Ishikawa (cell line): ENCODE results near the gene AFG3L2.

ENCODE experiments used
- CEBPB ChIP-seq: IDR thresholded peaks from 2 replicates; pipeline ENCODE4 v1.6.1; 2012
- CREB1 ChIP-seq: IDR thresholded peaks from 2 replicates; pipeline ENCODE4 v1.6.1; 2012; ENCODE audit warnings: low read depth
- EGR1 ChIP-seq: IDR thresholded peaks from 2 replicates; pipeline ENCODE4 v1.6.1; 2012
- EP300 ChIP-seq: IDR thresholded peaks from 2 replicates; pipeline ENCODE4 v1.6.1; 2012; ENCODE audit warnings: borderline replicate concordance
- FOXM1 ChIP-seq: IDR thresholded peaks from 2 replicates; pipeline ENCODE4 v1.6.1; 2012; ENCODE audit warnings: low read depth, borderline replicate concordance
- MAX ChIP-seq: IDR thresholded peaks from 2 replicates; pipeline ENCODE4 v1.6.1; 2012
- NFIC ChIP-seq: IDR thresholded peaks from 2 replicates; pipeline ENCODE4 v1.6.1; 2012
- RAD21 ChIP-seq: IDR thresholded peaks from 2 replicates; pipeline ENCODE4 v1.6.1; 2012; ENCODE audit warnings: low read depth
- TAF1 ChIP-seq: IDR thresholded peaks from 2 replicates; pipeline ENCODE4 v1.6.1; 2012; ENCODE audit warnings: low read depth, mild to moderate bottlenecking
- TCF12 ChIP-seq: IDR thresholded peaks from 2 replicates; pipeline ENCODE4 v1.6.1; 2012; ENCODE audit warnings: low read depth
- TEAD4 ChIP-seq: IDR thresholded peaks from 2 replicates; pipeline ENCODE4 v1.6.1; 2012
- YY1 ChIP-seq: IDR thresholded peaks from 2 replicates; pipeline ENCODE4 v1.6.1; 2012; ENCODE audit warnings: low read depth
- ZBTB7A ChIP-seq: IDR thresholded peaks from 2 replicates; pipeline ENCODE4 v1.6.1; 2012; ENCODE audit warnings: low read depth
- TF ChIP-seq, protein P1 (sequence below): IDR thresholded peaks from 2 replicates; pipeline ENCODE4 v1.6.1; 2012
- TF ChIP-seq, protein P2 (sequence below): IDR thresholded peaks from 2 replicates; pipeline ENCODE4 v1.6.1; 2012; ENCODE audit warnings: low read depth, mild to moderate bottlenecking

AFG3L2 gene

DNA sequence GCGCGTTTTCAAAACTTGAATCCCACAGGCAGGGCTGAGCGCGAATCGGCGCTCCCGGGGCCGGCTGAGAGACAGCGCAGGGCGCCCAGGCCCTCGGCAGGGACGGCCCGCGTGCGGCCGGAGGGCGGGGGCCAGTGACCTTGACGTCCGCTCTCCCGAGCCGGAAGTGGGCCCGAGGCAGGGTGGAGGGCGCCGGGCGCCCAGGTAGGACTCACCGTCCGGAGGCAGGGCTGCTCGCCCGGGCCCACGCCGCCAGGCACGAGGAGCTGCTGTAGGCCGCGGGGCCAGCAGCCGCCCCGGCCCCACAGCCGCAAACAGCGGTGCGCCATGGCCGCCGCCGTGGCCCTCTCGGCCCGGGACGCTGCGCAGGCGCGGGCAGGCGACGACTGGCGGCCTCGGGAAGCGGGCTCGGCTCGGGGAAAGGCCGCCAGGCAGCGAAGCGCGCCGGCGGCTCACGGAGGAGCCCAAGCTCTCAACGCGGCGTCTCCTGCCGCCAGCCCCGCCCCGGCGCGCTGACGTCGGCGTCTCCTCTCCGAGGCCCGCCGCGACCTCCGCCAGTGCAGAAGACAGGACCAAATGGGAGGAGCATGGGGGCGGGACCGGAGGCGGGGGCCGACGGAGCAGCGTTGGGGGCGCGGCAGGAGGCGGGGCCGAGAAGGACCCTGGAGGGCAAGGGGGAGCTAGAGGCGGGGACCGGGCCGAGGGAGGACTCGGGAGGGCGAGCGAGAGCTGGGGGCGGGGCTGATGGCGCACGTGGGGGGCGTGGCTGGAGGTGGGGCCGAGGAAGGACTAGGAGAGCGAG lies at the start of gene AFG3L2:
Gene AFG3L2, minus strand, starts transcription at position 474 of the 802 bp plus-strand sequence. Its CDS starts 145 bp downstream, at position 329.
- peak; percentile 55 for TF ChIP-seq TAF1
- TF ChIP-seq CREB1, result peak; percentile 18; the same call in 1 of the 2 replicates
- no peak for TF ChIP-seq EP300
- TF ChIP-seq, protein P1, sequence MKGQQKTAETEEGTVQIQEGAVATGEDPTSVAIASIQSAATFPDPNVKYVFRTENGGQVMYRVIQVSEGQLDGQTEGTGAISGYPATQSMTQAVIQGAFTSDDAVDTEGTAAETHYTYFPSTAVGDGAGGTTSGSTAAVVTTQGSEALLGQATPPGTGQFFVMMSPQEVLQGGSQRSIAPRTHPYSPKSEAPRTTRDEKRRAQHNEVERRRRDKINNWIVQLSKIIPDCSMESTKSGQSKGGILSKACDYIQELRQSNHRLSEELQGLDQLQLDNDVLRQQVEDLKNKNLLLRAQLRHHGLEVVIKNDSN, result peak; percentile 82
- no peak for TF ChIP-seq TEAD4
- peak; percentile 79; the same call in 1 of the 2 replicates for TF ChIP-seq YY1
- peak; percentile 45; the same call in 1 of the 2 replicates for TF ChIP-seq TCF12
- TF ChIP-seq FOXM1, result no peak
- no peak for TF ChIP-seq EGR1
- peak; percentile 87 for TF ChIP-seq MAX

- TF ChIP-seq EP300, result no peak
- no peak for TF ChIP-seq MAX
- TF ChIP-seq, protein P1, result no peak
- TF ChIP-seq, protein P2, sequence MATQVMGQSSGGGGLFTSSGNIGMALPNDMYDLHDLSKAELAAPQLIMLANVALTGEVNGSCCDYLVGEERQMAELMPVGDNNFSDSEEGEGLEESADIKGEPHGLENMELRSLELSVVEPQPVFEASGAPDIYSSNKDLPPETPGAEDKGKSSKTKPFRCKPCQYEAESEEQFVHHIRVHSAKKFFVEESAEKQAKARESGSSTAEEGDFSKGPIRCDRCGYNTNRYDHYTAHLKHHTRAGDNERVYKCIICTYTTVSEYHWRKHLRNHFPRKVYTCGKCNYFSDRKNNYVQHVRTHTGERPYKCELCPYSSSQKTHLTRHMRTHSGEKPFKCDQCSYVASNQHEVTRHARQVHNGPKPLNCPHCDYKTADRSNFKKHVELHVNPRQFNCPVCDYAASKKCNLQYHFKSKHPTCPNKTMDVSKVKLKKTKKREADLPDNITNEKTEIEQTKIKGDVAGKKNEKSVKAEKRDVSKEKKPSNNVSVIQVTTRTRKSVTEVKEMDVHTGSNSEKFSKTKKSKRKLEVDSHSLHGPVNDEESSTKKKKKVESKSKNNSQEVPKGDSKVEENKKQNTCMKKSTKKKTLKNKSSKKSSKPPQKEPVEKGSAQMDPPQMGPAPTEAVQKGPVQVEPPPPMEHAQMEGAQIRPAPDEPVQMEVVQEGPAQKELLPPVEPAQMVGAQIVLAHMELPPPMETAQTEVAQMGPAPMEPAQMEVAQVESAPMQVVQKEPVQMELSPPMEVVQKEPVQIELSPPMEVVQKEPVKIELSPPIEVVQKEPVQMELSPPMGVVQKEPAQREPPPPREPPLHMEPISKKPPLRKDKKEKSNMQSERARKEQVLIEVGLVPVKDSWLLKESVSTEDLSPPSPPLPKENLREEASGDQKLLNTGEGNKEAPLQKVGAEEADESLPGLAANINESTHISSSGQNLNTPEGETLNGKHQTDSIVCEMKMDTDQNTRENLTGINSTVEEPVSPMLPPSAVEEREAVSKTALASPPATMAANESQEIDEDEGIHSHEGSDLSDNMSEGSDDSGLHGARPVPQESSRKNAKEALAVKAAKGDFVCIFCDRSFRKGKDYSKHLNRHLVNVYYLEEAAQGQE, result no peak
- TF ChIP-seq EGR1, result no peak
- no peak for TF ChIP-seq TCF12
- TF ChIP-seq RAD21, result no peak
- no peak for TF ChIP-seq CREB1
- TF ChIP-seq TAF1, result no peak
- no peak for TF ChIP-seq TEAD4
- no peak for TF ChIP-seq ZBTB7A
- no peak for TF ChIP-seq NFIC
- no peak for TF ChIP-seq CEBPB
- TF ChIP-seq FOXM1, result no peak
- no peak for TF ChIP-seq YY1
Observed at GRCh38 chr18:12424252-12424651, 47.2 kb upstream of the AFG3L2 start.

- TF ChIP-seq TAF1 (no peak), TEAD4 (no peak), FOXM1 (no peak), MAX (no peak), NFIC (no peak), CREB1 (no peak), EP300 (no peak), CEBPB (no peak), ZBTB7A (no peak), TCF12 (no peak)
- TF ChIP-seq, protein P1, result no peak
Observed at GRCh38 chr18:12423820-12424219, 46.8 kb upstream of the AFG3L2 start.

GRCh38 chr18:12423393-12423792 lies 46.4 kb upstream of the AFG3L2 start:
- TF ChIP-seq CREB1, result no peak
- TF ChIP-seq NFIC, result no peak
- no peak for TF ChIP-seq MAX

DNA sequence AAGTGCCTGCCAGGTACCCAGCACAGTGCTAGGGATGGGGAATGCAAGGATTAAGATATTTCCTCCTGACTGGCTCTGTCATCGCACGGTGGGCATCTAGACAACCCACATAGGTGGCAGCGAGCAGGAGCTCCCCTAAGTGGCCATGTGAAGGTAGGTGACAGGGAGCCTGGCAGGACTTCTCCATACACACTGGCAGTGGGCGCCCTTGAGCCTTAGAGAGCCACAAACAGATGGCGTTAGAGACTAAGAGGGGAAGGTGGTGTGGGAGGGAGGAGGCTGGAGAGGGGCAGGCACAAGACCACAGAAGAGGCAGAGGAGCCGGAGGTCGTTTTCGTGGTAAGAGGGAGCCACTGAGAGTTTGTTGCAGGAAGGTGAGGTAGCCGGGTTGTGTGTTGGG lies 45.9 kb upstream of the AFG3L2 start:
- TF ChIP-seq ZBTB7A, result no peak
- TF ChIP-seq RAD21, result peak; percentile 37; the same call in 1 of the 2 replicates

DNA sequence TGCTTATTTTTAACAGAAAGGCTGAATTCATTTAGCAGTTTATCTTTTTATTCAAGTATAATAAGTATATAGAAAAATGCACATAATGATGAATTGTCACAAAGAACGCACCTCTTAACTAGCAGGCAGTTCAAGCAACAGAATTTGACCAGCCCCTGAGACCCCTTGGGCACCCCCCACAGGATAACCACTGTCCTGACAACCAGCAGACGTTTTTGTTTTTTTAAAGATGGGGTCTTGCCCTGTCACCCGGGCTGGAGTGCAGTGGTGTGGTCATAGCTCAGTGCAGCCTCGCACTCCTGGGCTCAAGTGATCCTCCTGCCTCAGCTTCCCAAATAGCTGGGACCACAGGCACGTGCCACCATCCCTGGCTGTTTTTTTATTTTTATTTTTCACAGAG lies 44.7 kb upstream of the AFG3L2 start:
- TF ChIP-seq MAX, result no peak
- TF ChIP-seq EGR1, result no peak
- TF ChIP-seq TEAD4, result no peak
- TF ChIP-seq FOXM1, result no peak
- TF ChIP-seq NFIC, result no peak
- TF ChIP-seq CREB1, result no peak
- TF ChIP-seq ZBTB7A, result no peak
- TF ChIP-seq, protein P2, result no peak
- no peak for TF ChIP-seq TAF1
- TF ChIP-seq YY1, result no peak
- TF ChIP-seq EP300, result no peak
- TF ChIP-seq TCF12, result no peak
- TF ChIP-seq, protein P1, result no peak
- TF ChIP-seq CEBPB, result no peak
- TF ChIP-seq RAD21, result no peak
